ENCODE data around the gene PDE8A.
"Not testable (repeated sequence)": the region's sequence is repeated elsewhere in the genome, so short reads cannot be mapped to it uniquely, and the experiment has no call there.

Gene PDE8A

GRCh38 chr15:84962955-84963354 lies 18.7 kb upstream of the PDE8A start:
- no peak for DNase-seq

DNA sequence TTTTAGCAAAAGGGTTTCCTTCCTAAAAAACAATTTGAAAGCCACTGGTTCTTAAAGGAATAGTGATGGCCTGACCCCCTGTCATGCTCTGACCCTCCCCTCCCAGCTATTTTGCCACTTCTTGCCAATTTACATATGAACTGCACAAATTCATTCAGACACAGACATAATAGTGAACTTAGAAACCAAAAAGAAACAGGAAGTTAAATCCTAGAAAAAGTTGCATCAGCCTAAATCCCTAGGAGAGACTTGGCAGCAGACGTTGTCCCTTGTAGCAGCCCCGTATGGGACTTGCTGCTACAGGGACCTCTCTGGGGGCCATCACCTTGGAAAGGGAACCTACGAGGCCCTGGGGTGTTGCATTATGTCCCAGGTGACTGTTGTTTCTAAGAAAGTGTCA lies 14.3 kb upstream of the PDE8A start:
- no peak for DNase-seq

DNA sequence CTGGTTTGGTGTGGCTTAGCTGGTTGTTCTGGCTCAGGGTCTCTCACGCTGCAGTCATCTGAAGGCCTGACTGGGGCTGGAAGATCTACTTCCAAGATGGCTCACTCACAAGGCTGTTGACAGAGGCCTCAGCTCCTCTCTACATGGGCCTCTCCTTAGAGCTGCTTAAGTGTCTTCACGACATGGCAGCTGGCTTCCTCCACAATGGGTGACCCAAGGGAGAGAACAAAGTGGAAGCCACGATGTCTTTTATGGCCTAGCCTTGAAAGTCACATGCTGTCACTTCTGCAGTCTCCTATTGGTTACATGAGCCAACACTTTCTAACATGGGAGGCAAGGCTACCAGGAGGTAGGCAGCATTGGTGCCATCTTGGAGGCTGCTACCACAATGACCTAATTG lies 13.4 kb upstream of the PDE8A start:
- DNase-seq, result no peak

DNA sequence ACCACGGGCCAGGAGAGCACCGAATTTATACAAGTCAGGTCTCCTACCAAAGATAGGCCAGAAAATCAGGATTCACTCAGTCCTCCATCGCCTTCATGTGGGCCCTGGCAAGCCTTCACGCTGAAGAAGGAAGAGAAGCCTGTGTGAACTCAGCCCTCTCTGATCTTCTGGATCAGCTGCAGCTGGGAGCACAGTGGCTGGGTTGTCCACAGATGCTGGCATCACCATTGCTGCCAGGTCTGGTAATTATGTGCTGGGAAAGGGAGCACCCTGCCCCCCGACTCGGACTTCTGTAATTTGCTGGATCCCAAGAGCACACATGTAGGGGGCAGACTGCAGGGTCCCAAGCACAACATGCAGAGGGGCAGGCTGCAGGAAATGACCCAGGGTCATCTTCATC lies 12.4 kb upstream of the PDE8A start:
- no peak for DNase-seq

GRCh38 chr15:84970843-84971242 lies 10.8 kb upstream of the PDE8A start:
- DNase-seq, result no peak

DNA sequence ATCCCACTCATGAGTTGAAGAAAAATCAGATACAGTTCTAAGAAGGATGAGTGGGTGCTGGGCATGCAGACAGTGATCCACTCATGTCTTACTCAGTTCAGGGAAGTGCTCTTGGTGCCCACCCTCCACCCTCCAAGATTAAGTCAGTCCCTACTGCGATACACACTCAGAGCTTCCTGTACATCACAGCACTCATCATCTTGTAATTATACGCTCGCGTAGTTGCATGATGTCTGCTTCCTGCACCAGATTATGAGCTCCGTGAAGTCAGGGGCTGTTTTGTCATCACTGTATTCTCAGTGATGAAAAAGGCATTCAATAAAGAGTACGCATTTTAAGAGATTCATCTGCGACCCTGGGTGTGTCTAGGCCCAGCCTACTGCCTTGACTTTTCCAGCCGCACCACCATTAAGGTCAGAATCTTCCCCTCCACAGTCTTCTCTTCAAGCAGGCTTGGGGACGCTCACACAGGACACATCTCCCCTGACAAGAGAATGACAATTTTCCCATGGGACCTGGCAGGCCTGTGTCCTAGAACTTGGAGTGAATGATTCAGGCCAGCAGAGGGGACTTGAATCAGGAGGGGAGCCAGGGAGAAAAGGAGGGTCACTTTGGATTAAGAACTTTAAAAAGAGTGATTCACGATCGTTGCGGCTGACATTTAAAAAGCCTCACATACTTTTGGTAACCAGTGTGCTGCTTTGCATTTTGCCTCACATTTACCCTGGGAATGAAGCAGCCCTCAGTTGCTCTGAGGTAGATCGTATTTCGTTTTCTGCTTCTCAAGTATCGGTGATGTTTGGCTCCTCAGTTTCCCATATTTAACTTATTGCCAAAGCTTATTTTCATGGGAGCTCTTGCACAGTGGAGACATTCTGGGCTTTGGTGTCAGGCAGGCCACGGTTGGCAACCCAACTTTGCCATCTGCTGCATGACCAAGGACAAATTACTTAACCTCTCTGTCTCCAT lies 7.9 kb upstream of the PDE8A start:
- DNase-seq, result no peak

GRCh38 chr15:84975871-84976351 lies 5.7 kb upstream of the PDE8A start:
- DNase-seq, result no peak

DNA sequence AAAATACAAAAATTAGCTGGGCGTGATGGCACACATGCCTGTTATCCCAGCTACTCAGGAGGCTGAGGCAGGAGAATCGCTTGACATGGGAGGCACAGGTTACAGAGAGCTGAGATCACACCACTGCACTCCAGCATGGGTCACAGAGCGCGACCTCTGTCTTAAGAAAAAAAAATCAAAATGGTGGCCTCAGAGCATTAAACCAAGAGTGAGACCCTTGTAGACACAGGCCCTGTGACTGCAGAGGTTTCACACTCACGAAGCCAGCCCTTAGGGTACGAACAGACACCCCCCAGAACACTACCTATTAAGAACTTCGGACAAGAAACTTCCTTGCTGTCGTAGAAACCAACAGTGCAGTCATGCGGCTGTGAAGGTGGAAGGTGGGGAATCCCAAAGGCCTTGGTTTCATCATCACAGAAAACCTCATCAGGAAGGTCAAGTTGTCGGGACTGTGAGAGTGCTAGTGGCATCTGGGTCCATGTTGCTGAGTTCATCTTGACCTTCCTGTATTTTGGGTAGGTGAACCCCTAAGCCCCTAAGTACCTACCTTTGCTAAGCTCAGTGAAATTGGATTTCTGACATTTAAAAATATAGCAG lies 4.8 kb upstream of the PDE8A start:
- DNase-seq, result no peak

GRCh38 chr15:84979651-84980050 lies 2.0 kb upstream of the PDE8A start:
- DNase-seq, result no peak

DNA sequence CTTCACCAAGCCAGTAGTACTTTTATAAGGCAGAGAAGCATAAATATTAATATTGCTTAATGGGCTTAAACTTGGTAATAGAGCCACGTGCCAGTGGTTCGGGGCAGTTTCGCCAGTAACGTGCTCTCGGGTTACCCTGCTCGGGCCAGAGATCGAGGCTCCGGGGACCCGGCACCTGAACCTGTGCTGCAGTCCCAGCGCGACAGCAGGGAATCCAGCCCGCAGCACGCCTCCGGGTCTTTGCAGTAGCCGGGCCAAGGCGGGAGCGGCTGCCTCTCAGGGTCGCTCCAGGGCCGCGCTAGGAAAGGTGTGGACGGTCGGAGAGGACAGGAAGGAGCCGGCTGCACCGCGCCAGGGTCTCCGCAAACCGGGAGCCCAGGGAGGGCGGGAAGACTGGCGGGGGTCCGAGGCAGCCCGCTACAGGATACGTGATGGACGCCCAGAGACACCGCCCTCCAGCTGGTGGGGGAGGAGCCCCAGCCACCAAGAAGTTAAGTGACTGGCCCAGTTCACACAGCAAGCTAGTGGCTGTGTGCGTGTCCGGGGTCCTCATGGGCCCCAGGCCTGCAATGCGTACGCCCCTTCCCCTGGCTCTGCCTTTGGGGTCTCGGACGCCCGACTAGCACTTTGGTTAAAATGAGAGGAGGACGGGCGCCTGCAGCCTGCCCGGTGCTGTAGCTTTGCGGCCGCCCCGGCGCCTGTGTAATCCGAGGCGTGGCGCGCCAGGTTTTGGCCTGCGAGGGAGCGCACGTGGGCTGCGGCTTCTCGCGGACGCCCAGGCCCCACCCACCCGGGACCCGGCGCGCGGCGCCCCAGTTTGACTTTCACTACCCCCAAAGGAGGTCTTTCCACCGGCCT lies 1.2 kb upstream of the PDE8A start:
- DNase-seq, result peak; percentile 93

DNA sequence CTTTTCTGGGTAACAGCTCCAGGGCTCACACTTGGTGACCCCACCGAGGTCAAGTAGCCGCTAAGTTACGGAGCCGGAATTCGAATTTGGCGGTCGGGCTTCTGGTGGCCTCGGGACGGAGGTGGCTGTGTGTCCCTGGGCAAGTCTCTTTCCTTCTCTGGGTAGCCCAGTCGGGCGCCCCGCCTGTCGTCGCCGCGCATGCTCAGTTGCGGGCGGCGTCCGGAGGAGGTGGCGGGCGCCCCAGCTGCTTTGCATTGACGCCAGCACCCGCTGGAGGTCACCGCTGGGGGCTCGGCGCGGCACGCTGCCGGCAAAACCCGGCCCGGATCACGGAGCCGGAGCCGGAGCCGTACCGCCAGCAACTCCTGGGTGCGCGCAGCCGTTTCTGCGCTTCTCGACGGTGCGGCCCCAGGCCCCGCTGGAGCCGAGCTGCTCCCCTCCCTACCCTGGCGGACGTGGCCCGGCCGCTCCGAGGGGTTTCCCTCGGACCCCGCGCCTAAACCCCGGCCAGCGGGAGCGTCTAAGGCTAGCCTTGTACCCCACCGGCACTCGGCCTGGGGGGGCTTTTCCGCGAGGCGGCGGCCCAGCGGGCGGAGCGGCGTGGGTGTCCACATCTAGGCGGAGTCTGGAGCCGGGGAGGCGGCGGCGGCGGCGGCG lies 474 bp upstream of the PDE8A start:
- peak; percentile 93 for DNase-seq

DNA sequence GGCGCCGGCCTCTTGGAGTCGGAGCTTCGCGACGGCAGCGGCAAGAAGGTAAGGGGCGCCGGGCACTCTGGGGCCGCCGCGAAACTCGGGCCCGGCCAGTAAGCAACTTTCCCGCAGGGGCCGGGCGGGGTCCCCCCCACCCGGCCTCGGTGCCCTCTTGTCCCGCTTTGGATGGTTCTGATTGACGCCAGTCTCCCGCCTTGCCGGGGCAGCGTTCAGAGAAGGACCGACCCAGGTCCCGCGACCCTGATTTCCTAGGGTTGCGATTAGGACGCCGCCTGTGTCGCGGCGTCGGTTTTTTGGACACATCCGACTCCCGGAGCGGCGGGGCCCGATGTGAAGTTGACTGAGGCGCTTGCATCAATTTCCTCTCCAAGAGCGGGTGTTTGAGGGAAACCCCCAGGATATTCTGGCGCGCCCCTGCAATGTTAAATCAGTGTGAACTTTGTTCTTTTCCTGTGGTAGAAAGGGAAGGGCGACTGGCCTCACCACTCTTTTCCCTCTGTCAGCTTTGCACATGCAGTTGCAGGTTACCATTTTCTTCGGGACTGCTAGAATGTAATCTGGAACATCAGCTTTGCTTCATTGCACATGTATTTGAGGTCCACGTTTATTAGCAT lies 755 bp downstream of the PDE8A start:
- no peak for DNase-seq

DNA sequence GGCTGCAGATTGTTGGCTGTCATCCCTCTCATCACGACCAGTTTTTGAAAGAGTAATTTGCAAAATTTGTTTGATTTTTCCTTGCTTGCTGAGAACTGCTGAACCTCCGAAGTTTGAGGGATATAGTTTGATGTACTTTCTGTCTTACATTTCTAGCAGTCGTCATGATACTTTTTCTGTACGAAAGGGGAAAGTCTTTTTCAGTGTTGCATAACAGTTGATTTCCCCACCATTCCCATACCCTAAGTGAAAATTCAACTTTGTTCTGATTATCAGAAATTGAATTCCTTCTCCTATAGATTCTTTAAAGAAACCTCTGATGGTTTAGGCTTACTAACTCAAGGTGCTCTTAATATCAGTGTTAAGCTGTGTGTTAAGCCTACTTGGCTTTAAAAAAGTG lies 1.6 kb downstream of the PDE8A start:
- no peak for DNase-seq

DNA sequence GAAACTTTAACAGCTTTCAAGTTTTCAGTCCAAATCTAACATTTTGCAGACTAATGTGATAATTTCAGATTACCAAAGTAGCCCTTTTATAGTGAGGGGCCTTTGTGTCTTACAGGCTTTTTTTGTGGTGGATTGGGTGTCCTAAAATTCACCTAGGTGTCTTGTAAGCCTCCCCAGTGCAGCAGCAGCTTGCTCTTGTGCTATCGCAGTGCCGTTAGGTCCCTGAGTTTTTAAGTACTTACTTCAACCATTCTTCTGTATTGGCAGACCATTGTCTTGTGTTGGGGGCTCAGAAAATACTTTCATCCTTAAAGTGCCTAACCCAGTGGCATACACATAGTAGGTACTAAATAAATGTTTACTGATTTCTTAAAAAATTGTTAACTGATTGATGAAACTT lies 2.1 kb downstream of the PDE8A start:
- no peak for DNase-seq

GRCh38 chr15:84985158-84985557 lies 3.5 kb downstream of the PDE8A start:
- DNase-seq, result no peak

DNA sequence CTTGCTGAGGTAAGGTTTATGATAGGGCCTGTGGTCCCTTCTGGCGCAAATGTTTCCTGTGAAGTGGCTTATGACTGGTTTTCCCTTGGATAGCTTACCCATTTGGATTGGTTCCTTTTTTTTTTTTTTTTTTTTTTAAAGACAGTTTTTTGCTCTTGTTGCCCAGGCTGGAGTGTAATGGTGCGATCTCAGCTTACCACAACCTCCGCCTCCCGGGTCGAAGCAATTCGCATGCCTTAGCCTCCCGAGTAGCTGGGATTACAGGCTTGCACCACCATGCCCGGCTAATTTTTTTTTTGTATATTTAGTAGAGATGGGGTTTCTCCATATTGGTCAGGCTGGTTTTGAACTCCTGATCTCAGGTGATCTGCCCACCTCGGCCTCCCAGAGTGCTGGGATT lies 5.7 kb downstream of the PDE8A start:
- DNase-seq, result not testable (repeated sequence)

GRCh38 chr15:84987949-84988624 lies 6.4 kb downstream of the PDE8A start:
- no peak for DNase-seq

- DNase-seq, result no peak
These were observed 7.4 kb downstream of the PDE8A start for GRCh38 chr15:84988909-84989644.

DNA sequence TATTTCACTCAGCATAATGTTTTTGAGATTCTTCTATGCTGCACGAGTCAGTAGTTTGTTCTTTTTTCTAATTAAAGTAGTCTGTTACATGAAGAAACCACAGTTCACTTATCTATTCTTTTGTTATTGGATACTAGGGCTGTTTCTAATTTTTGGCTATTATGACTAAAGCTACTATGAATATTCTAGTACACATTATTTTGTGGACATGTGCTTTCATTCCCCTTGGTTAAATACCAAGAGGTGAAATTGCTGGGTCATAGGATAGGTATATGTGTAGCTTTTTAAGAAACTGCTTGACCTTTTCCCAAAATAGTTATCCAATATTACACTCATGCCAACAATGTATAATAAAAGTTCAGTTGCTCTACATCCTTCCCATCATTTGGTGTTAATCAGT lies 8.9 kb downstream of the PDE8A start:
- DNase-seq, result no peak

- DNase-seq, result no peak
These were observed 9.5 kb downstream of the PDE8A start for GRCh38 chr15:84991014-84991712.
